ENCODE measurements around the gene RTN4R.
A peak's percentile ranks its signal among the peaks of the same experiment; 100 is the strongest.
"Not testable (repeated sequence)": the region's sequence is repeated elsewhere in the genome, so short reads cannot be mapped to it uniquely, and the experiment has no call there.

Gene RTN4R

GRCh38 chr22:20312396-20313191 lies 44.5 kb upstream of the RTN4R start:
- Histone ChIP-seq H3K4me1 (ENCODE audit: insufficient read depth, low read length) (peaks cover 17% of the 10 kb centered on the region), H3K4me3 (ENCODE audit: low read depth in 1 of 2, low read length in 2 of 2) (no peak overlapping the region), H3K36me3 (ENCODE audit: insufficient read depth, low read length) (peaks cover 4% of the 10 kb centered on the region; the same call in 1 of the 2 replicates), H3K4me2 (ENCODE audit: insufficient read depth, low read length) (no peak overlapping the region), H3K9me3 (ENCODE audit: insufficient read depth, low read length, severe bottlenecking) (no peaks in the 10 kb centered on the region), H4K20me1 (ENCODE audit: insufficient read depth, low read length) (peaks cover 18% of the 10 kb centered on the region), H3K9ac (ENCODE audit: low read depth, low read length) (no peak overlapping the region), H3K27me3 (ENCODE audit: insufficient read depth, low read length, poor library complexity) (no peaks in the 10 kb centered on the region), H3K27ac (ENCODE audit: low read length) (no peak overlapping the region), H3K79me2 (ENCODE audit: insufficient read depth, low read length) (peaks cover 14% of the 10 kb centered on the region), H2AFZ (ENCODE audit: low read depth, low read length) (no peak overlapping the region)
- TF ChIP-seq CTCF (IDR thresholded peaks at IDR 0.05; ENCODE audit: borderline replicate concordance, extremely low read depth, low read length, poor library complexity, severe bottlenecking) (no peak), EZH2 (IDR thresholded peaks at IDR 0.05; ENCODE audit: borderline replicate concordance, low read depth, low read length, severe bottlenecking) (no peak)
- ATAC-seq (ENCODE audit: insufficient read depth, low read depth), result no peak
- peak; percentile 4 for DNase-seq

GRCh38 chr22:20311249-20312062 lies 43.3 kb upstream of the RTN4R start:
- not testable (repeated sequence) for H3K4me1 ChIP-seq (ENCODE audit: insufficient read depth, low read length); H3K27ac ChIP-seq (ENCODE audit: low read length); H2AFZ ChIP-seq (ENCODE audit: low read depth, low read length); ATAC-seq (ENCODE audit: insufficient read depth, low read depth); H3K36me3 ChIP-seq (ENCODE audit: insufficient read depth, low read length); H3K4me2 ChIP-seq (ENCODE audit: insufficient read depth, low read length); H3K79me2 ChIP-seq (ENCODE audit: insufficient read depth, low read length); H3K4me3 ChIP-seq (ENCODE audit: low read depth in 1 of 2, low read length in 2 of 2); H3K27me3 ChIP-seq (ENCODE audit: insufficient read depth, low read length, poor library complexity); H3K9me3 ChIP-seq (ENCODE audit: insufficient read depth, low read length, severe bottlenecking); DNase-seq; H4K20me1 ChIP-seq (ENCODE audit: insufficient read depth, low read length); H3K9ac ChIP-seq (ENCODE audit: low read depth, low read length)

GRCh38 chr22:20310773-20311172 lies 42.7 kb upstream of the RTN4R start:
- H3K9me3 ChIP-seq (ENCODE audit: insufficient read depth, low read length, severe bottlenecking); H4K20me1 ChIP-seq (ENCODE audit: insufficient read depth, low read length); H3K36me3 ChIP-seq (ENCODE audit: insufficient read depth, low read length); DNase-seq; H3K4me2 ChIP-seq (ENCODE audit: insufficient read depth, low read length); H3K27ac ChIP-seq (ENCODE audit: low read length); H3K4me3 ChIP-seq (ENCODE audit: low read depth in 1 of 2, low read length in 2 of 2); H3K4me1 ChIP-seq (ENCODE audit: insufficient read depth, low read length); H3K9ac ChIP-seq (ENCODE audit: low read depth, low read length); H3K79me2 ChIP-seq (ENCODE audit: insufficient read depth, low read length); H2AFZ ChIP-seq (ENCODE audit: low read depth, low read length); H3K27me3 ChIP-seq (ENCODE audit: insufficient read depth, low read length, poor library complexity); ATAC-seq (ENCODE audit: insufficient read depth, low read depth): not testable (repeated sequence)

GRCh38 chr22:20310180-20310579 lies 42.1 kb upstream of the RTN4R start:
- H4K20me1 ChIP-seq (ENCODE audit: insufficient read depth, low read length); H3K4me3 ChIP-seq (ENCODE audit: low read depth in 1 of 2, low read length in 2 of 2); H3K9ac ChIP-seq (ENCODE audit: low read depth, low read length); H3K27ac ChIP-seq (ENCODE audit: low read length); DNase-seq; H3K27me3 ChIP-seq (ENCODE audit: insufficient read depth, low read length, poor library complexity); H3K9me3 ChIP-seq (ENCODE audit: insufficient read depth, low read length, severe bottlenecking); H3K4me1 ChIP-seq (ENCODE audit: insufficient read depth, low read length); ATAC-seq (ENCODE audit: insufficient read depth, low read depth); H2AFZ ChIP-seq (ENCODE audit: low read depth, low read length); H3K79me2 ChIP-seq (ENCODE audit: insufficient read depth, low read length); H3K36me3 ChIP-seq (ENCODE audit: insufficient read depth, low read length); H3K4me2 ChIP-seq (ENCODE audit: insufficient read depth, low read length): not testable (repeated sequence)

- not testable (repeated sequence) for H4K20me1 ChIP-seq (ENCODE audit: insufficient read depth, low read length); DNase-seq; H3K4me3 ChIP-seq (ENCODE audit: low read depth in 1 of 2, low read length in 2 of 2); ATAC-seq (ENCODE audit: insufficient read depth, low read depth); H3K27me3 ChIP-seq (ENCODE audit: insufficient read depth, low read length, poor library complexity); H3K4me1 ChIP-seq (ENCODE audit: insufficient read depth, low read length); H3K9me3 ChIP-seq (ENCODE audit: insufficient read depth, low read length, severe bottlenecking); H2AFZ ChIP-seq (ENCODE audit: low read depth, low read length); H3K79me2 ChIP-seq (ENCODE audit: insufficient read depth, low read length); H3K9ac ChIP-seq (ENCODE audit: low read depth, low read length); H3K4me2 ChIP-seq (ENCODE audit: insufficient read depth, low read length); H3K27ac ChIP-seq (ENCODE audit: low read length); H3K36me3 ChIP-seq (ENCODE audit: insufficient read depth, low read length)
Observed at GRCh38 chr22:20308806-20309650, 40.9 kb upstream of the RTN4R start.

- not testable (repeated sequence) for H3K27me3 ChIP-seq (ENCODE audit: insufficient read depth, low read length, poor library complexity); H3K79me2 ChIP-seq (ENCODE audit: insufficient read depth, low read length); H3K27ac ChIP-seq (ENCODE audit: low read length); H3K4me1 ChIP-seq (ENCODE audit: insufficient read depth, low read length); H3K4me2 ChIP-seq (ENCODE audit: insufficient read depth, low read length); DNase-seq; H3K9me3 ChIP-seq (ENCODE audit: insufficient read depth, low read length, severe bottlenecking); H3K4me3 ChIP-seq (ENCODE audit: low read depth in 1 of 2, low read length in 2 of 2); H4K20me1 ChIP-seq (ENCODE audit: insufficient read depth, low read length); H2AFZ ChIP-seq (ENCODE audit: low read depth, low read length); H3K36me3 ChIP-seq (ENCODE audit: insufficient read depth, low read length); ATAC-seq (ENCODE audit: insufficient read depth, low read depth); H3K9ac ChIP-seq (ENCODE audit: low read depth, low read length)
Observed at GRCh38 chr22:20307448-20308447, 39.6 kb upstream of the RTN4R start.

All from DND-41 (cell line).